B cell (primary cell): Measurements from ENCODE around the gene PPP2R5C. TPM values are rescaled to one million over a fixed set of nuclear protein-coding genes. Genes with fewer than 3 reads are reported as not detected.

Experiments
- ATAC-seq: fragments of 200-7000 bp; cut with Tn5 transposase; one replicate; pipeline ENCODE4 v1.10.0; 2021; ENCODE audit warnings: low read depth, mild to moderate bottlenecking, moderate number of reproducible peaks, moderate library complexity
- CTCF ChIA-PET: fragments of 350-600 bp; sonication (Branson Sonifier 250); formaldehyde crosslinking; loops from one replicate; lab custom pipeline; 2021; ENCODE audit warnings: antibody characterized with exemption, inconsistent platforms; lab: Charles Lee
- POLR2A ChIA-PET: fragments of 350-600 bp; sonication (Branson Sonifier 250); formaldehyde crosslinking; loops from one replicate; lab custom pipeline; 2021; ENCODE audit warnings: antibody characterized with exemption; lab: Charles Lee
- DNase-seq: peaks from one replicate; pipeline ENCODE4 v3.0.0; 2013
- H2AFZ ChIP-seq: 2 replicates; pipeline ENCODE4 v1.6.1; 2012; ENCODE audit warnings: mild to moderate bottlenecking, low read depth, low read length; ENCODE audit not compliant: insufficient read depth, poor library complexity, severe bottlenecking
- H3K27ac ChIP-seq, 2 donors: 1 replicate in 1 of 2; 2 replicates in 1 of 2; pipeline ENCODE4 v1.5.1; 2012 to 2013; ENCODE audit warnings: low read length in 2 of 2, mild to moderate bottlenecking in 2 of 2, moderate library complexity in 1 of 2
- H3K27me3 ChIP-seq, 4 experiments: fragments of 200-600 bp in 1 of 4; sonication (generic) in 1 of 4; replicated peaks in 1 of 4; 1 replicate in 2 of 4; 2 replicates in 2 of 4; pipeline versions ENCODE4 v1.6.1 to v1.7.0; 2013 to 2016; ENCODE audit warnings: low read length in 3 of 4, mild to moderate bottlenecking in 2 of 4, mixed read lengths in 1 of 4, moderate library complexity in 1 of 4; ENCODE audit not compliant: insufficient read depth in 4 of 4, control insufficient read depth in 3 of 4; ENCODE audit errors: control extremely low read depth in 1 of 4
- H3K36me3 ChIP-seq, 2 experiments: replicated peaks in 1 of 2; 1 replicate in 1 of 2; 2 replicates in 1 of 2; pipeline versions ENCODE4 v1.6.1 to v1.7.1; 2013; ENCODE audit warnings: low read length in 1 of 2; ENCODE audit not compliant: insufficient read depth in 2 of 2, control insufficient read depth in 1 of 2; ENCODE audit errors: control extremely low read depth in 1 of 2, extremely low read depth in 1 of 2
- H3K4me1 ChIP-seq, 2 donors: fragments of 200-600 bp in 1 of 2; sonication (generic) in 1 of 2; 1 replicate in 1 of 2; 2 replicates in 1 of 2; pipeline versions ENCODE4 v1.5.1 to v1.6.1; 2013 to 2017; ENCODE audit warnings: low read length in 2 of 2; ENCODE audit not compliant: control insufficient read depth in 2 of 2, insufficient read depth in 2 of 2
- H3K4me2 ChIP-seq: replicated peaks from 2 replicates; pipeline ENCODE3; 2012; ENCODE audit warnings: mild to moderate bottlenecking, low read depth, low read length; ENCODE audit not compliant: poor library complexity, severe bottlenecking
- H3K4me3 ChIP-seq, 5 experiments: fragments of 200-600 bp in 1 of 5; sonication (generic) in 1 of 5; 1 replicate in 3 of 5; 2 replicates in 2 of 5; pipeline versions ENCODE4 v1.5.1 to v1.7.0; 2011 to 2016; ENCODE audit warnings: low read length in 4 of 5, mild to moderate bottlenecking in 4 of 5, low read depth in 2 of 5, control low read depth in 1 of 5, moderate library complexity in 1 of 5; ENCODE audit not compliant: insufficient read depth in 1 of 5; ENCODE audit errors: control extremely low read depth in 1 of 5, extremely low read depth in 1 of 5
- H3K79me2 ChIP-seq: fragments of 200-600 bp; sonication (generic); one replicate; pipeline ENCODE4 v1.6.0; 2016; ENCODE audit warnings: low read length; ENCODE audit not compliant: control insufficient read depth, insufficient read depth
- H3K9ac ChIP-seq: fragments of 200-600 bp; sonication (generic); 2 replicates; pipeline ENCODE4 v1.6.1; 2017; ENCODE audit warnings: mild to moderate bottlenecking, low read length, moderate library complexity
- H3K9me3 ChIP-seq, 3 donors: one replicate each; pipeline versions ENCODE4 v1.6.1 to v1.7.1; 2013; ENCODE audit warnings: low read length in 2 of 3; ENCODE audit not compliant: control insufficient read depth in 2 of 3, insufficient read depth in 1 of 3; ENCODE audit errors: control extremely low read depth in 1 of 3
- H4K20me1 ChIP-seq: 2 replicates; pipeline ENCODE4 v1.6.0; 2012; ENCODE audit warnings: mild to moderate bottlenecking, low read length; ENCODE audit not compliant: insufficient read depth, control insufficient read depth, poor library complexity, severe bottlenecking
- H3K27ac Mint-ChIP-seq: one replicate; pipeline ENCODE4 v1.8.0; 2021; ENCODE audit warnings: mixed read lengths
- H3K27me3 Mint-ChIP-seq: one replicate; pipeline ENCODE4 v1.8.0; 2021; ENCODE audit warnings: mixed read lengths
- H3K4me1 Mint-ChIP-seq: one replicate; pipeline ENCODE4 v1.8.0; 2021; ENCODE audit warnings: mixed read lengths
- H3K4me3 Mint-ChIP-seq: one replicate; pipeline ENCODE4 v1.8.0; 2021; ENCODE audit warnings: mixed read lengths
- H3K9me3 Mint-ChIP-seq: one replicate; pipeline ENCODE4 v1.8.0; 2022; ENCODE audit warnings: mixed read lengths; ENCODE audit not compliant: insufficient read depth
- CTCF ChIP-seq: fragments of 200-600 bp; IDR thresholded peaks from one replicate; pipeline ENCODE4 v1.8.0; 2022; ENCODE audit warnings: antibody characterized with exemption, mild to moderate bottlenecking
- EZH2 ChIP-seq: IDR thresholded peaks from 2 replicates; pipeline ENCODE4 v1.6.1; 2012; ENCODE audit warnings: borderline replicate concordance, low read depth, mild to moderate bottlenecking, moderate library complexity, low read length; ENCODE audit not compliant: insufficient read depth, poor library complexity, severe bottlenecking
- WGBS: methylation state at CpG from one replicate; pipeline ENCODE4 v1.1.5; 2013; ENCODE audit warnings: missing lambda C conversion rate; ENCODE audit not compliant: insufficient coverage; 5-methylcytosine and 5-hydroxymethylcytosine counted together
- intact Hi-C: fragments of 100-400 bp; cut with micrococcal nuclease; formaldehyde crosslinking; loops from one replicate; pipeline ENCODE4 v1.10.0; 2022
- polyA plus RNA-seq: library from polyadenylated mRNA; depleted of rRNA; stranded (reverse); fragments of >200 nt; gene quantifications from 2 replicates; pipeline ENCODE4 v1.2.3, GENCODE V29; 2012
- total RNA-seq, 2 donors: library from RNA; stranded (reverse); fragments of 120-200 nt in 1 of 2; gene quantifications; 1 replicate in 1 of 2; 2 replicates in 1 of 2; pipeline versions ENCODE4 v1.2.3 to v1.2.4, GENCODE V29; 2013 to 2022

Gene PPP2R5C
- total and polyA plus RNA-seq, 2 donors (not counting 1 experiment from before 2014, with no cell fraction given), result 91.7 to 330 TPM

GRCh38 chr14:101916816-101917412 lies 155.4 kb downstream of the PPP2R5C start:
- no peaks in the 10 kb centered on the region for H3K4me1 ChIP-seq
- no peak overlapping the region for H3K4me3 ChIP-seq
- Mint-ChIP-seq H3K4me1 (peaks cover 3% of the 10 kb centered on the region), H3K27me3 (no peaks in the 10 kb centered on the region), H3K9me3 (no peaks in the 10 kb centered on the region), H3K4me3 (no peak overlapping the region), H3K27ac (peak overlapping the region; percentile 72)
- H3K27me3 ChIP-seq, result no peaks in the 10 kb centered on the region
- no peak overlapping the region for H2AFZ ChIP-seq
- H3K4me2 ChIP-seq, result no peak overlapping the region
- intact Hi-C loops, result no loop called here
- no peak for ATAC-seq
- TF ChIP-seq CTCF, result no peak
- TF ChIP-seq EZH2, result no peak
- H4K20me1 ChIP-seq, result no peaks in the 10 kb centered on the region
- H3K27ac ChIP-seq, result no peak overlapping the region
- peaks cover under 1 to 56% of the 10 kb centered on the region in 2 experiments for H3K36me3 ChIP-seq
- CTCF ChIA-PET, result interaction anchor here (0.6 kb wide), 1 partner anchor 40 kb away, joined by 3 read pairs; no protein-coding TSS in a partner anchor
- DNase-seq, result no peak
- POLR2A ChIA-PET, result interaction anchor here (0.5 kb wide), 1 partner anchor 20 kb away, joined by 4 read pairs; no protein-coding TSS in a partner anchor
- H3K9ac ChIP-seq, result no peak overlapping the region
- no peaks in the 10 kb centered on the region for H3K79me2 ChIP-seq
- H3K9me3 ChIP-seq, result no peaks in the 10 kb centered on the region
- WGBS, result 94% methylated on average over 18 of the region's 18 CpGs

GRCh38 chr14:101917413-101918017 lies 156.0 kb downstream of the PPP2R5C start:
- Histone ChIP-seq H3K79me2 (no peaks in the 10 kb centered on the region), H3K36me3 (peaks cover 1 to 53% of the 10 kb centered on the region in 2 experiments), H3K27me3 (no peaks in the 10 kb centered on the region), H3K9me3 (no peaks in the 10 kb centered on the region), H3K9ac (no peak overlapping the region), H3K4me1 (no peaks in the 10 kb centered on the region), H3K4me2 (no peak overlapping the region), H3K4me3 (no peak overlapping the region), H2AFZ (no peak overlapping the region), H4K20me1 (no peaks in the 10 kb centered on the region), H3K27ac (no peak overlapping the region)
- H3K9me3 Mint-ChIP-seq, result no peaks in the 10 kb centered on the region
- H3K4me3 Mint-ChIP-seq, result no peak overlapping the region
- H3K4me1 Mint-ChIP-seq, result peaks cover 3% of the 10 kb centered on the region
- ChIA-PET CTCF (no interaction called here), POLR2A (interaction anchor here (0.5 to 0.6 kb wide), 2 partner anchors 19 to 68 kb away, joined by 4 to 5 read pairs; no protein-coding TSS in a partner anchor)
- TF ChIP-seq EZH2, result no peak
- TF ChIP-seq CTCF, result no peak
- 92% methylated on average over 16 of the region's 17 CpGs for WGBS
- no peaks in the 10 kb centered on the region for H3K27me3 Mint-ChIP-seq
- H3K27ac Mint-ChIP-seq, result peak overlapping the region; percentile 72
- intact Hi-C loops, result no loop called here
- no peak for DNase-seq
- ATAC-seq, result no peak
